LNCAP (cell line): ENCODE data around the gene MAN2A2.

Experiments used
- TF ChIP-seq, protein P1 (sequence below): fragments of 450-650 bp; IDR thresholded peaks from 2 replicates; pipeline ENCODE4 v1.5.1; 2017; ENCODE audit warnings: mild to moderate bottlenecking

The MAN2A2 gene

DNA sequence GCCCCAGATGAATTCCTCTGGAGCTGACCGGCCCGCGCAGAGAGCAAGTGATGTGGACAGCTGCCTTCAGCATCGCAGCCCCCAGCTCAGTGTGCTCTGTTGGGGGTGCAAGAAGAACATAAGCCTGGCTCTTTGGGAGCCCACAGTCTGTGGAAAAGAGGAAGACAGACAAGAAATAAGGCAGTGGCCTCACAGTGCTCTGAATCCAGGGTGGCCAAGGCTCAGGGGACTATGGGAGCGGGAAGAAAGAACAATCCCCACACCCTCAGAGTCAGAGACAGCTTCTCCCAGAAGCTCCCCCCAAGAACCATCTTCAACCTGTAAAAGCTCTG, 29.5 kb downstream of the MAN2A2 start:
- TF ChIP-seq, protein P1, sequence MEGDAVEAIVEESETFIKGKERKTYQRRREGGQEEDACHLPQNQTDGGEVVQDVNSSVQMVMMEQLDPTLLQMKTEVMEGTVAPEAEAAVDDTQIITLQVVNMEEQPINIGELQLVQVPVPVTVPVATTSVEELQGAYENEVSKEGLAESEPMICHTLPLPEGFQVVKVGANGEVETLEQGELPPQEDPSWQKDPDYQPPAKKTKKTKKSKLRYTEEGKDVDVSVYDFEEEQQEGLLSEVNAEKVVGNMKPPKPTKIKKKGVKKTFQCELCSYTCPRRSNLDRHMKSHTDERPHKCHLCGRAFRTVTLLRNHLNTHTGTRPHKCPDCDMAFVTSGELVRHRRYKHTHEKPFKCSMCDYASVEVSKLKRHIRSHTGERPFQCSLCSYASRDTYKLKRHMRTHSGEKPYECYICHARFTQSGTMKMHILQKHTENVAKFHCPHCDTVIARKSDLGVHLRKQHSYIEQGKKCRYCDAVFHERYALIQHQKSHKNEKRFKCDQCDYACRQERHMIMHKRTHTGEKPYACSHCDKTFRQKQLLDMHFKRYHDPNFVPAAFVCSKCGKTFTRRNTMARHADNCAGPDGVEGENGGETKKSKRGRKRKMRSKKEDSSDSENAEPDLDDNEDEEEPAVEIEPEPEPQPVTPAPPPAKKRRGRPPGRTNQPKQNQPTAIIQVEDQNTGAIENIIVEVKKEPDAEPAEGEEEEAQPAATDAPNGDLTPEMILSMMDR: no peak

DNA sequence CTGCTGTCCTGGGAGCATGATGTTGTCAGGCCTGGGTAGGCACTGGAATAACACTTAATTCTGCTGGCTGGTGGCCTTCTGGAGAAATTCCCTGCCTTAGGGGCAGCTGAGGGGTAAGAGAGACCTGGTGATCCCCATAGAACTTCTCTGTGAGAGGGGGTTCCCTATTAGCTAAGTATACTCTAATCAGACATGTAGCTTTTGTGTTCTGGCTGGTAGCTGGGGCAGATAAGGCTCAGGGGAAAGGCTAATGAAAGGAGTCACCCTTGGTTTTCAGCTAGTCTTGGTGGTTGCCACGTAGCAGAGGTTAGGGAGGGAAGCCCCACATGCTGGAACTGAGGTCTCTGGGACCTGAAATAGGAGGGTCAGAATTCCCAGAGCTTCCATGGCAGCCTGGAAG, 30.2 kb downstream of the MAN2A2 start:
- TF ChIP-seq, protein P1: no peak

DNA sequence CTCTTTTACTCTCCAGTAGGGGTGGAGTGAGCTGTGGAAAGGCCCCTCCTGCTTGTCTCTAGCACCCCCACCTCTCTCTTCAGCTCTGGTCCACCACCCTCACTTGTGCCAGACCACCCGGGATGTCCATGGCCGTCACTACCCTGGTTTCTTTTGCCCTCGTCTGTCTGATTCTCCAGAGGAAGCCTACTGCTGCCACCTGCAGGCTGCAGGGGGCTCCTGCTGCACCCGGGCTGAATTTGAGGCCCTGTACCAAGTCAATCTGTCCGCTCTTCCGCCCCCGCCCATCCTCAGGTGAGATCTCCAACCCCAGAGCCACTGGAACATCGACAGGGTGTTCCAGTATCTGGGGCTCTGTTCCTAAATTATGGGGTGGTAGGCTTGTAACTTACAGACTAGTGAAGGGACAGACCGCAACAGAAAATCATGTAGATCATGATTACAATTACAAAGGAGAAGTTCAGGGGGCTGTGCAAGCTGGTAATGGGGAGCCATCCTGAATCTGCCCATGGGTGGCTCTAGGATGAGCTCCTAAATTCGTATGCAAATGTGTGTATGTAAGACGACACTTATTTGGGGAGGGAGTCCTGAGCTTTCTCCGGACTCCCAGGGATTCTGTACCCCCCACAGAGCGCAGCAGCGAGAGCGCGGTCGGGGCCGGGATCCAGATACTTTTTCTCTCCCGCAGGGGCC, 31.3 kb downstream of the MAN2A2 start:
- TF ChIP-seq, protein P1: peak; percentile 93

DNA sequence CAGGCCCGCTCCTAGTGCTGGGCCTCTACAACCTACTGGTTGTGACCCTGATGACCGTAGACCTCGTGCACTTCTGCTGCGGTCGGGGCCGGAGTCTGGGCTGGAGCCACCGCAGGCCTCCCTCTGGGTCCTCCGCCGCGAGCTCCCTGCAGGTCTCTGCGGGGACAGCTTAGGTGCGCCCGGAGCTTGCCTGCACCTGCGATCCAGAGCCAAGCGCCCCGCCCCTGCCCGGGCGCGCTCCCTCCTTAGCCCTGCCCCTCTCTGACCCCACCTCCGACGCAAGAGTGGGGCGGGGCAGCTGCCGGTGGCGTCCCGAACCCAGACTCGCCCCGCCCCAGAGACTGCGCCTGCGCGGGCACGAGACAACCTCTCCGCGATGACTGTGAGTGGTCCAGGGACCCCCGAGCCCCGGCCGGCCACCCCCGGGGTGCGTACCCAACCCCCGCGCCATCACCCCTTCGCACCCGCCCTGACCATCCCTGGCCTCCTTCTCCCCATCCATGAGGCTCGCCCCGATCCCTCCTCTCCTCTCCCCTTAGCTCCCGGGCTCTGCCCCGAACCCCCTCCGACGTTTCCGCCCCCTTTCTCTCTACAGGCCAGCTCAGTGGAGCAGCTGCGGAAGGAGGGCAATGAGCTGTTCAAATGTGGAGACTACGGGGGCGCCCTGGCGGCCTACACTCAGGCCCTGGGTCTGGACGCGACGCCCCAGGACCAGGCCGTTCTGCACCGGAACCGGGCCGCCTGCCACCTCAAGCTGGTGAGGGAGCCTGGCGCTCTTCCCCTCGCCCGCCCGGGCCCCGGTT, 32.0 kb downstream of the MAN2A2 start, which contains the start of gene UNC45A:
TSS of gene UNC45A (plus strand) at position 337 of the 803 bp plus-strand sequence. CDS start at position 377, 40 bp downstream.
- TF ChIP-seq, protein P1: no peak

DNA sequence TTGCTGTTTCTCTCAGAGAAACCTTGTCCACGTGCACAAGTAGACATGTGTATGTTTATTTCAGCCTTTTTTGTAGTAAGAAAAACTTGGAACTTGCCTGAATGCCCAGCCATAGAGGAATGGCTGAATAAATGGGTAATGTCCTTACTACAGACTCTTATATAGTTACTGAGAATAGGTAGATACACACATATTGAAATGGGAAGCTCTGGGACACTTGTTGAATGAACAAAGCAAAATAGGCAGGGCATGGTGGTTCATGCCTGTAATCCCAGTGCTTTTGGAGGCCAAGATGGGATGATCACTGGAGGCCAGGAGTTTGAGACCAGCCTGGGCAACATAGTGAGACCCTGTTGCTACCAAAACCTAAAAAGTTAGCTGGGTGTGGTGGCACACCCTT, 33.7 kb downstream of the MAN2A2 start:
- TF ChIP-seq, protein P1: no peak

DNA sequence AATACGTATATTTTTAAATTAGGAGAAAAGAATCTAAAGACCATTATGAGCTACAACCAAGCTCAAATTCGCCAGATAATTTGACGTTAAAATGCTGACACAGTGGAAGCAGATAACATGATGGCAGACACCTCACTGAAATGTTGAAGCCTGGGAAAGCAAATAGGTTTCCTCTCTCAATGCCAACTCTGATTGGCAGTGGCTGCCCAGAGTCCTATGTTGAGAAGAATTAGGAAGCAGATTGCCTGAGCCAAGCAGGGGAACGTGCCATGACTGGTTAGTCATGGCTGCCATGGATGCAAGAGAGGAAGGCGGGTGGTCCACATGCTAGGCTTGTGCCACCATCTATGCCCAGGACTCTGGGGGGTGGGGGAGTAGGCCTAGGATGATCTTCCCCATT, 35.2 kb downstream of the MAN2A2 start:
- TF ChIP-seq, protein P1: no peak

DNA sequence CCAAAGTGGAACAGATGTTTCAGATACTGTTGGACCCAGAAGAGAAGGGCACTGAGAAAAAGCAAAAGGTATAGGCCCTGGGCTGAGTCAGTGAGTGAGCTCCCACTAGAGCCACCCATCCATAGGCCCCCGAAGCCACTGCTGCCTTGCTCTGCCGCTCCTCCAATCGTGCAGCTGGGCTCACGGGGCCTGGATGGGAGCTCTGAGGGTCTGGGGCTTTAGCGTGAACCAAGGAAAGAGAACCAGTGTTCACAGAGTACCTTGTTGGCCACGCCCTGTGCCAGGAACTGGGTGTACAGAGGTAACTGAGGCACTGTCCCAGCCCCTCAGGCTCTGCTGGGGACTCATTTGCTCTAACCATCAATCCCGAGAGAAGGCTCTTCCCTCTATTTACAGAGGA, 36.7 kb downstream of the MAN2A2 start:
- TF ChIP-seq, protein P1: no peak
